GM23248 (cell line): ENCODE results near the gene CFTR. TPM values are rescaled to one million over a fixed set of nuclear protein-coding genes. Genes with fewer than 3 reads are reported as not detected.

Experiments
- DNase-seq: peaks from one replicate; pipeline ENCODE4 v3.0.0-alpha.2; 2015
- H2AFZ ChIP-seq: fragments of 200-600 bp; sonication (generic); 2 replicates; pipeline ENCODE4 v1.6.1; 2016; ENCODE audit warnings: antibody characterized with exemption
- H3F3A ChIP-seq: fragments of 200-600 bp; sonication (generic); 2 replicates; pipeline ENCODE4 v1.6.1; 2016; ENCODE audit warnings: mild to moderate bottlenecking, antibody characterized with exemption, mixed run types; ENCODE audit not compliant: insufficient read depth
- H3K27ac ChIP-seq: fragments of 200-600 bp; sonication (generic); 2 replicates; pipeline ENCODE4 v1.5.1; 2016; ENCODE audit warnings: mild to moderate bottlenecking
- H3K27me3 ChIP-seq: fragments of 200-600 bp; sonication (generic); replicated peaks from 2 replicates; pipeline ENCODE4 v1.6.1; 2016; ENCODE audit warnings: mild to moderate bottlenecking; ENCODE audit not compliant: insufficient read depth
- H3K36me3 ChIP-seq: fragments of 200-600 bp; sonication (generic); 2 replicates; pipeline ENCODE4 v1.6.1; 2016; ENCODE audit warnings: low read depth, mild to moderate bottlenecking
- H3K4me1 ChIP-seq: fragments of 200-600 bp; sonication (generic); 2 replicates; pipeline ENCODE4 v1.6.1; 2016; ENCODE audit warnings: mild to moderate bottlenecking; ENCODE audit not compliant: insufficient read depth
- H3K4me2 ChIP-seq: fragments of 200-600 bp; sonication (generic); one replicate; pipeline ENCODE4 v1.6.1; 2016; ENCODE audit warnings: mild to moderate bottlenecking; ENCODE audit not compliant: unreplicated experiment
- H3K4me3 ChIP-seq: fragments of 200-600 bp; sonication (generic); 2 replicates; pipeline ENCODE4 v1.5.1; 2016; ENCODE audit warnings: mild to moderate bottlenecking
- H3K79me2 ChIP-seq: fragments of 200-600 bp; sonication (generic); 2 replicates; pipeline ENCODE4 v1.6.1; 2016; ENCODE audit warnings: mild to moderate bottlenecking; ENCODE audit not compliant: insufficient read depth
- H3K9ac ChIP-seq: fragments of 200-600 bp; sonication (generic); 2 replicates; pipeline ENCODE4 v1.6.1; 2016; ENCODE audit warnings: mild to moderate bottlenecking
- H3K9me2 ChIP-seq: fragments of 200-600 bp; sonication (generic); 2 replicates; pipeline ENCODE4 v1.6.1; 2016; ENCODE audit warnings: mixed run types, mild to moderate bottlenecking, moderate library complexity; ENCODE audit not compliant: insufficient read depth
- H3K9me3 ChIP-seq: fragments of 200-600 bp; sonication (generic); one replicate; pipeline ENCODE4 v1.6.1; 2017; ENCODE audit warnings: low read depth
- H4K20me1 ChIP-seq: fragments of 200-600 bp; sonication (generic); 2 replicates; pipeline ENCODE4 v1.6.0; 2016; ENCODE audit not compliant: insufficient read depth
- EZH2 ChIP-seq: fragments of 200-600 bp; sonication (generic); IDR thresholded peaks from 2 replicates; pipeline ENCODE4 v1.6.1; 2018; ENCODE audit warnings: antibody characterized with exemption, mild to moderate bottlenecking; ENCODE audit not compliant: insufficient read depth, poor library complexity, severe bottlenecking
- EZH2phosphoT487 ChIP-seq: fragments of 200-600 bp; sonication (generic); IDR thresholded peaks from 2 replicates; pipeline ENCODE4 v1.6.1; 2018; ENCODE audit warnings: antibody characterized with exemption, moderate library complexity, mild to moderate bottlenecking, low read depth; ENCODE audit not compliant: insufficient read depth
- WGBS, 2 experiments: methylation state at CpG; one replicate each; pipeline ENCODE4 v1.1.6; 2015 to 2017; ENCODE audit warnings: low lambda C conversion rate in 2 of 2, low coverage in 1 of 2; ENCODE audit errors: missing lambda C conversion rate in 2 of 2; 5-methylcytosine and 5-hydroxymethylcytosine counted together
- in situ Hi-C: fragments of 300-500 bp; cut with MboI; formaldehyde crosslinking; loops from 2 replicates; pipeline ENCODE4 v1.15.0; 2020
- polyA plus RNA-seq: library from polyadenylated mRNA; unstranded; fragments of >200 nt; fragmentation: Nextera tagmentation; extraction: Ambion mirVana; gene quantifications from 2 replicates; pipeline ENCODE4 v1.2.1, GENCODE V29; 2016
- total RNA-seq: library from RNA; depleted of rRNA; stranded (reverse); fragments of >200 nt; shearing (Covaris generic); gene quantifications from 2 replicates; pipeline ENCODE4 v1.2.3, GENCODE V29; 2014

The CFTR gene
- total and polyA plus RNA-seq, 2 experiments from 2014 or later: not detected

GRCh38 chr7:117564080-117564479 lies 84.3 kb downstream of the CFTR start:
- in situ Hi-C loops: no loop called here
- H3K36me3 ChIP-seq: no peaks in the 10 kb centered on the region
- no peaks in the 10 kb centered on the region for H3F3A ChIP-seq
- WGBS, 2 experiments: 0% methylated on average over 3 of the region's 3 CpGs
- H3K27ac ChIP-seq: no peak overlapping the region
- no peak overlapping the region for H3K4me2 ChIP-seq
- H3K9ac ChIP-seq: no peak overlapping the region
- DNase-seq: no peak
- H2AFZ ChIP-seq: no peak overlapping the region
- H3K9me2 ChIP-seq: no peaks in the 10 kb centered on the region
- no peak for TF ChIP-seq EZH2
- no peak for TF ChIP-seq EZH2phosphoT487
- no peaks in the 10 kb centered on the region for H3K27me3 ChIP-seq
- H3K4me3 ChIP-seq: no peak overlapping the region
- no peaks in the 10 kb centered on the region for H4K20me1 ChIP-seq
- H3K4me1 ChIP-seq: no peaks in the 10 kb centered on the region
- H3K79me2 ChIP-seq: no peaks in the 10 kb centered on the region
- no peaks in the 10 kb centered on the region for H3K9me3 ChIP-seq

DNA sequence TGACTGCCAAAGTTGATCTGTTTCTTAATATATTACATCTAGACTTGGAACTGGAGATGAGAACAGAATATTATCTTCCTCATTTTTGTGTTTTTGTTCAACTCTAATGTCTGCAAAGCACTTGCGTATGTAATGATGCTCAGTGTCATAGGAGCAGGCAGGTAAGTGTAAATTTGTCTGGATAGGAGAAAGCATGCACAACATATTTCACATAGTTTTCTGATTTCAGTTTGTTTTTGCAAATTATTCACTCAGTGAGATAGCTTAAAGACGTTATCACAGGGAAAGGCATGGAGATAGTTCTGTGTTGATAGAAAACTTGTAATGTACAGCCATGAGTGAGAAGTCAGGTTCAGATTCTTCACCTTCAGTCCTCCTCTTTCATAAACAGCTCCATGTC lies 84.8 kb downstream of the CFTR start:
- Histone ChIP-seq H3K9me2 (no peaks in the 10 kb centered on the region), H3K9me3 (no peaks in the 10 kb centered on the region), H4K20me1 (no peaks in the 10 kb centered on the region), H3K36me3 (no peaks in the 10 kb centered on the region), H3K4me3 (no peak overlapping the region), H3K27me3 (no peaks in the 10 kb centered on the region), H3K9ac (no peak overlapping the region), H3K4me2 (no peak overlapping the region), H3K27ac (no peak overlapping the region), H3K4me1 (no peaks in the 10 kb centered on the region), H3F3A (no peaks in the 10 kb centered on the region), H2AFZ (no peak overlapping the region), H3K79me2 (no peaks in the 10 kb centered on the region)
- in situ Hi-C loops: no loop called here
- no peak for DNase-seq
- TF ChIP-seq EZH2phosphoT487: no peak
- no peak for TF ChIP-seq EZH2
- WGBS, 2 experiments: 19 to 34% methylated on average over 2 of the region's 2 CpGs

DNA sequence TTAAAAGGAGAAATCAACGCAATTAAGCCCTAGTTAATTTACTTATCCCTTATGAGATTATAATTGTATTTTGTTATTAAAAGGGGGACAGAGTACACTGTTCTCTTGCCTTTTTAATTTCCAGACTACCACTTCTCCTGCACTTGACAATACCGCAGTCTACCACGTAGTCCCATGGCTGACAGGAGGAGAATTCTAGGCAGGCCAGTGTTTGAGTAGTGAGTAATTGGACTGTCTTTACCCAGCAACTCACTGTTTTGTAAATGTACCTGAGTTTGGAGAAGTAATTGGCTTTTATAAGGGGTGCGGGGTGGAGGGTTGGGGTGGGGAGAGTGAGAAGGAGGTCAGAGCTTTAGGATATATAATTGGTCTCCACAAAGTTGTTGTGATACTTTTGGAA lies 85.4 kb downstream of the CFTR start:
- TF ChIP-seq EZH2phosphoT487 (no peak), EZH2 (no peak)
- DNase-seq: no peak
- Histone ChIP-seq H3K36me3 (no peaks in the 10 kb centered on the region), H3K27me3 (no peaks in the 10 kb centered on the region), H3K79me2 (no peaks in the 10 kb centered on the region), H2AFZ (no peak overlapping the region), H3F3A (no peaks in the 10 kb centered on the region), H3K4me3 (no peak overlapping the region), H3K4me1 (no peaks in the 10 kb centered on the region), H3K27ac (no peak overlapping the region), H3K9ac (no peak overlapping the region), H4K20me1 (no peaks in the 10 kb centered on the region), H3K9me3 (no peaks in the 10 kb centered on the region), H3K4me2 (no peak overlapping the region), H3K9me2 (no peaks in the 10 kb centered on the region)
- in situ Hi-C loops: no loop called here
- WGBS, 2 experiments: 33 to 35% methylated on average over 4 of the region's 4 CpGs

DNA sequence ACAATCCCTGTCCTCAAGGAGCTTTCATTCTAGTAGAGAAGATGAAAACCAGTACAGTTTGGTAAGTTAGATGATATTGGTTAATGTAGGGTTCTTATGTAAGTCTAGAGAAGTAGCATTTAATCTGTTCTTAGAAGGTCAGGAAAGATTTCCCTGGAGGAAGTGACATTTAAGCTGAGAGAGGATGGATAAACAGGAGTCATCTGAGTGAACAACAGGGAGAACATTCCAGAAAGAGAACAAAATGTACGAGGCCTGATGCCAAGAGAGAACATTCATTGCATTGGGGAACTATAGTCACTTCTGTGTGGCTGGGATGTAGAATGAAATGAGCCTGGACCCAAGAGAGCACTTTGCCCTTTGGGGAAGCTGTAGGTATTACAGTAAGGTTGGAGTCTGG lies 88.0 kb downstream of the CFTR start:
- Histone ChIP-seq H3K27ac (no peak overlapping the region), H3F3A (no peaks in the 10 kb centered on the region), H4K20me1 (no peaks in the 10 kb centered on the region), H3K4me1 (no peaks in the 10 kb centered on the region), H3K79me2 (no peaks in the 10 kb centered on the region), H2AFZ (no peak overlapping the region), H3K4me2 (no peak overlapping the region), H3K9me3 (no peaks in the 10 kb centered on the region), H3K4me3 (no peak overlapping the region), H3K36me3 (no peaks in the 10 kb centered on the region), H3K9ac (no peak overlapping the region), H3K9me2 (no peaks in the 10 kb centered on the region), H3K27me3 (no peaks in the 10 kb centered on the region)
- 4 to 9% methylated on average over 1 of the region's 1 CpG for WGBS, 2 experiments
- in situ Hi-C loops: no loop called here
- no peak for DNase-seq
- no peak for TF ChIP-seq EZH2

- H3K9ac ChIP-seq: no peak overlapping the region
- in situ Hi-C loops: no loop called here
- H3K27ac ChIP-seq: no peak overlapping the region
- TF ChIP-seq EZH2phosphoT487 (no peak), EZH2 (no peak)
- no peak overlapping the region for H3K4me2 ChIP-seq
- H3K4me3 ChIP-seq: no peak overlapping the region
- no peaks in the 10 kb centered on the region for H3K9me2 ChIP-seq
- no peaks in the 10 kb centered on the region for H3K27me3 ChIP-seq
- no peaks in the 10 kb centered on the region for H3K36me3 ChIP-seq
- H3K4me1 ChIP-seq: no peaks in the 10 kb centered on the region
- H3K9me3 ChIP-seq: no peaks in the 10 kb centered on the region
- no peaks in the 10 kb centered on the region for H4K20me1 ChIP-seq
- H3K79me2 ChIP-seq: no peaks in the 10 kb centered on the region
- H3F3A ChIP-seq: no peaks in the 10 kb centered on the region
- no peak overlapping the region for H2AFZ ChIP-seq
- DNase-seq: no peak
Measured at GRCh38 chr7:117572856-117573620, 93.2 kb downstream of the CFTR start.
